ENCODE results near the gene TCF20. TPM values are rescaled to one million over a fixed set of nuclear protein-coding genes. Genes with fewer than 3 reads are reported as not detected.

The TCF20 gene
- total and polyA plus RNA-seq, 2 experiments from 2014 or later: 0.64 to 17.2 TPM

DNA sequence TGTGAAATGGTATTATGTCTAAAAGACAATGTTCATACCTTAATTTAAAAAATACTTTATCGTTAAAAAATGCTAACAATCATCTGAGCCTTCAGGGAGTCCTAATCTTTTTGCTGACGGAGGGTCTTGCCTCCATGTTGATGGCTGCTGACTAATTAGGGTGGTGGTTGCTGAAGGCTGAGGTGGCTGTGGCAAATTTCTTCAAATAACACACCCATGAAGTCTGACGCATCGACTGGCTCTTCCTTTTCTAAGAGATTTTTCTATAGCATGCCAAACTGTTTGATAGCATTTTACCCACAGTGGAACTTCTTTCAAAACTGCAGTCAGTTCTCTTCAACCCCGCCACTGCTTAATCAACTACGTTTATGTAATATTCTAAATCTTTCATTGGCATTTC lies 33.6 kb downstream of the TCF20 start:
- H2AFZ ChIP-seq: no peak overlapping the region
- H3K27me3 ChIP-seq (replicated peaks; ENCODE audit: insufficient read depth): no peaks in the 10 kb centered on the region
- no peaks in the 10 kb centered on the region for H3F3A ChIP-seq (ENCODE audit: insufficient read depth)
- 92 to 95% methylated on average over 6 of the region's 6 CpGs for WGBS, 2 experiments (ENCODE audit: low coverage in 1 of 2, low lambda C conversion rate in 2 of 2, missing lambda C conversion rate in 2 of 2)
- in situ Hi-C loops (cut with MboI): no loop called here
- no peaks in the 10 kb centered on the region for H3K36me3 ChIP-seq (ENCODE audit: low read depth)
- no peak overlapping the region for H3K9ac ChIP-seq
- DNase-seq: no peak
- H3K9me3 ChIP-seq (ENCODE audit: low read depth): no peaks in the 10 kb centered on the region
- H3K4me2 ChIP-seq (ENCODE audit: unreplicated experiment): no peak overlapping the region
- no peaks in the 10 kb centered on the region for H3K4me1 ChIP-seq (ENCODE audit: insufficient read depth)
- TF ChIP-seq EZH2phosphoT487 (IDR thresholded peaks at IDR 0.05; ENCODE audit: insufficient read depth, low read depth) (no peak), EZH2 (IDR thresholded peaks at IDR 0.05; ENCODE audit: insufficient read depth, poor library complexity, severe bottlenecking) (no peak)
- H3K27ac ChIP-seq: no peak overlapping the region
- no peaks in the 10 kb centered on the region for H3K9me2 ChIP-seq (ENCODE audit: insufficient read depth)
- peaks cover 100% of the 10 kb centered on the region for H3K79me2 ChIP-seq (ENCODE audit: insufficient read depth)
- no peak overlapping the region for H3K4me3 ChIP-seq
- peaks cover 16% of the 10 kb centered on the region; the same call in 1 of the 2 replicates for H4K20me1 ChIP-seq (ENCODE audit: insufficient read depth)

DNA sequence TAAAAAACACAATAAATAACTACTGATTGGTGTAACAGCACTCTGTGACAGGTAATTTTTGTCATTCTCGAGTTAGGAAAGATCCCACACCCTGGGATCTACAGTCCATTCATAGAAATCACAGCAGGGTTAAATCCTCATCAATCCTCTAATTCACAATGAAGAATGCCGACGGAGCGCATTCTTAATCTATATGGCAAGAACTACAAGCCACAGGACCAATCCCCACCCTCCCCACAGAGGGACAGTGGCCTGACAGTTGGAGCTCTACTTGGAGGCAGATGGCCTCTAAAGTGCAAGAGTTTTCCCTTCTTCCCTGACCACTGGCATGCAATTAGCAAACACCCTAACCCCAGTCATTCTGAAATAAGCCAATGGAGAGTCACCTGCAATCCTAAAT lies 34.2 kb downstream of the TCF20 start:
- Histone ChIP-seq H3K4me1 (ENCODE audit: insufficient read depth) (no peaks in the 10 kb centered on the region), H3K79me2 (ENCODE audit: insufficient read depth) (peaks cover 100% of the 10 kb centered on the region), H3K27me3 (replicated peaks; ENCODE audit: insufficient read depth) (no peaks in the 10 kb centered on the region), H3K36me3 (ENCODE audit: low read depth) (no peaks in the 10 kb centered on the region), H3K4me3 (no peak overlapping the region), H3K27ac (no peak overlapping the region), H4K20me1 (ENCODE audit: insufficient read depth) (peaks cover 16% of the 10 kb centered on the region; the same call in 1 of the 2 replicates), H3K9ac (no peak overlapping the region), H3F3A (ENCODE audit: insufficient read depth) (no peaks in the 10 kb centered on the region), H3K4me2 (ENCODE audit: unreplicated experiment) (no peak overlapping the region), H3K9me2 (ENCODE audit: insufficient read depth) (no peaks in the 10 kb centered on the region), H3K9me3 (ENCODE audit: low read depth) (no peaks in the 10 kb centered on the region), H2AFZ (no peak overlapping the region)
- TF ChIP-seq EZH2 (IDR thresholded peaks at IDR 0.05; ENCODE audit: insufficient read depth, poor library complexity, severe bottlenecking): no peak
- no peak for TF ChIP-seq EZH2phosphoT487 (IDR thresholded peaks at IDR 0.05; ENCODE audit: insufficient read depth, low read depth)
- DNase-seq: no peak
- in situ Hi-C loops (cut with MboI): no loop called here
- WGBS, 2 experiments (ENCODE audit: low coverage in 1 of 2, low lambda C conversion rate in 2 of 2, missing lambda C conversion rate in 2 of 2): 98 to 100% methylated on average over 4 of the region's 4 CpGs

DNA sequence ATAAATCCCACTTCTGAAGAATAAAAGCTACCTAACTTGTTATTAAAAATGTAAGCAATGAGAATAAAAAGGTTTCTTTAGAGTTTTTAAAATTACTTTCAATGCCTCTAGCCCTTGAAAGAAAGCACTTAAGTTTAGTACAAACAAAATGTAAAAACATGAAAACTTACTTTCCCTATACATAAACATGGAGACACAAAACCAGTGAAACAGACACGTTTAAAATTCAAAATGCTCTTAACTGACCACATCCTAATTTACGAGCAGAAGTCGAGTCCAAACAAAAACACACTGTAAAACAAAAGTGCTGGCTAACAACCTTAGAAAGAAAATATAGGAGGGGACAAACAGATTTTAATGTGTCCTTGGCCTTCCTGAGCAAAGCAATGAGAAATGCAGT lies 36.6 kb downstream of the TCF20 start:
- WGBS, 2 experiments (ENCODE audit: low coverage in 1 of 2, low lambda C conversion rate in 2 of 2, missing lambda C conversion rate in 2 of 2): 73 to 75% methylated on average over 3 of the region's 3 CpGs

DNA sequence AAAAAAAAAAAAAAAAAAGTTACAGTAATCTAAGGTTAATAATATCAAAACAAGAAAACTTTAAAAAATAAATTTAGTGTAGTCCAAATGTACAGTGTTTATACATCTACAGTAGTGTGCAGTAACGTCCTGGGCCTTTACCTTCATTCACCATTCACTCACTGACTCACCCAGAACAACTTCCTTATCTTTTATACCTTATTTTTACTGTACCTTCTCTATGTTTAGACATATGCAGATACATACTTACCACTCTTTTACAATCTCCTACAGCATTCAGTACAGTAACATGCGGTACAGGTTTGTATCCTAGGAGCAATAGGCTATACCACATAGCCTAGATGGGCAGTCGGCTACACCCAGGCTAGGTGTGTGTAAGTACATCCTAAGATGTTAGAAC lies 38.5 kb downstream of the TCF20 start:
- no peak overlapping the region for H3K4me3 ChIP-seq
- no peak for TF ChIP-seq EZH2 (IDR thresholded peaks at IDR 0.05; ENCODE audit: insufficient read depth, poor library complexity, severe bottlenecking)
- TF ChIP-seq EZH2phosphoT487 (IDR thresholded peaks at IDR 0.05; ENCODE audit: insufficient read depth, low read depth): no peak
- 85 to 87% methylated on average over 3 of the region's 3 CpGs for WGBS, 2 experiments (ENCODE audit: low coverage in 1 of 2, low lambda C conversion rate in 2 of 2, missing lambda C conversion rate in 2 of 2)
- no peaks in the 10 kb centered on the region for H3K27me3 ChIP-seq (replicated peaks; ENCODE audit: insufficient read depth)
- H3K4me1 ChIP-seq (ENCODE audit: insufficient read depth): peaks cover 9% of the 10 kb centered on the region; the same call in 1 of the 2 replicates
- no peaks in the 10 kb centered on the region for H3F3A ChIP-seq (ENCODE audit: insufficient read depth)
- peaks cover 100% of the 10 kb centered on the region for H3K79me2 ChIP-seq (ENCODE audit: insufficient read depth)
- no peak for DNase-seq
- H3K9ac ChIP-seq: no peak overlapping the region
- no peaks in the 10 kb centered on the region for H3K36me3 ChIP-seq (ENCODE audit: low read depth)
- H2AFZ ChIP-seq: no peak overlapping the region
- no peak overlapping the region for H3K4me2 ChIP-seq (ENCODE audit: unreplicated experiment)
- H3K9me2 ChIP-seq (ENCODE audit: insufficient read depth): no peaks in the 10 kb centered on the region
- H3K9me3 ChIP-seq (ENCODE audit: low read depth): no peaks in the 10 kb centered on the region
- H4K20me1 ChIP-seq (ENCODE audit: insufficient read depth): peaks cover 39% of the 10 kb centered on the region
- in situ Hi-C loops (cut with MboI): no loop called here
- H3K27ac ChIP-seq: no peak overlapping the region

More for the DNA sequence above, 36.6 kb downstream of the TCF20 start:
- no peaks in the 10 kb centered on the region for H3K9me2 ChIP-seq (ENCODE audit: insufficient read depth)
- H3K79me2 ChIP-seq (ENCODE audit: insufficient read depth): peaks cover 100% of the 10 kb centered on the region
- no peak overlapping the region for H3K27ac ChIP-seq
- peaks cover 31% of the 10 kb centered on the region for H4K20me1 ChIP-seq (ENCODE audit: insufficient read depth)
- no peak overlapping the region for H2AFZ ChIP-seq
- no peak overlapping the region for H3K4me2 ChIP-seq (ENCODE audit: unreplicated experiment)
- no peak overlapping the region for H3K9ac ChIP-seq
- TF ChIP-seq EZH2phosphoT487 (IDR thresholded peaks at IDR 0.05; ENCODE audit: insufficient read depth, low read depth) (no peak), EZH2 (IDR thresholded peaks at IDR 0.05; ENCODE audit: insufficient read depth, poor library complexity, severe bottlenecking) (no peak)
- H3K36me3 ChIP-seq (ENCODE audit: low read depth): no peaks in the 10 kb centered on the region
- no peak overlapping the region for H3K4me3 ChIP-seq
- no peaks in the 10 kb centered on the region for H3K27me3 ChIP-seq (replicated peaks; ENCODE audit: insufficient read depth)
- peaks cover 9% of the 10 kb centered on the region; the same call in 1 of the 2 replicates for H3K4me1 ChIP-seq (ENCODE audit: insufficient read depth)
- H3F3A ChIP-seq (ENCODE audit: insufficient read depth): no peaks in the 10 kb centered on the region
- H3K9me3 ChIP-seq (ENCODE audit: low read depth): no peaks in the 10 kb centered on the region
- in situ Hi-C loops (cut with MboI): no loop called here
- no peak for DNase-seq
